Endothelial cell of umbilical vein (primary cell): ENCODE results near the gene SLC17A9. TPM values are rescaled to one million over a fixed set of nuclear protein-coding genes. Genes with fewer than 3 reads are reported as not detected.
"Not testable (repeated sequence)": the region's sequence is repeated elsewhere in the genome, so short reads cannot be mapped to it uniquely, and the experiment has no call there.

Experiments
- BruUV-seq: library from RNA; stranded (reverse); fragments of 400-500 nt; replicated peaks from 2 replicates; lab custom pipeline; 2021; lab: Mats Ljungman, UMichigan
- CTCF ChIA-PET: fragments of 300-600, 350-600 bp; sonication (Branson Sonifier 250); formaldehyde crosslinking; loops from one replicate; lab custom pipeline; 2021; ENCODE audit warnings: antibody characterized with exemption, inconsistent platforms; lab: Charles Lee
- POLR2A ChIA-PET: fragments of 300-600, 350-600 bp; sonication (Branson Sonifier 250); formaldehyde crosslinking; loops from one replicate; lab custom pipeline; 2021; ENCODE audit warnings: antibody characterized with exemption, inconsistent platforms; lab: Charles Lee
- DNase-seq: peaks from one replicate; pipeline ENCODE4 v3.0.0-alpha.2; 2011; ENCODE audit warnings: low read depth, low spot score
- FAIRE-seq: peaks from 2 replicates; lab custom pipeline; 2011; peaks lifted over from hg19 to GRCh38; lab: Jason Lieb, UNC
- H2AFZ ChIP-seq: 2 replicates; pipeline ENCODE4 v1.6.0; 2012; ENCODE audit warnings: low read depth, low read length, control low read depth, inconsistent platforms
- H3K27ac ChIP-seq: 2 replicates; pipeline ENCODE4 v1.5.1; 2011; ENCODE audit warnings: low read depth, mild to moderate bottlenecking, control low read depth, low read length, moderate library complexity; ENCODE audit not compliant: insufficient read depth
- H3K27me3 ChIP-seq, 2 experiments: 2 replicates each; pipeline versions ENCODE4 v1.6.0 to v1.6.1; 2011; ENCODE audit warnings: low read length in 2 of 2, mixed read lengths in 1 of 2; ENCODE audit not compliant: control insufficient read depth in 2 of 2, insufficient read depth in 2 of 2
- H3K36me3 ChIP-seq, 2 experiments: 2 replicates in 1 of 2; 3 replicates in 1 of 2; pipeline ENCODE4 v1.5.1; 2011; ENCODE audit warnings: low read length in 2 of 2, mild to moderate bottlenecking in 1 of 2, moderate library complexity in 1 of 2; ENCODE audit not compliant: control insufficient read depth in 2 of 2, insufficient read depth in 2 of 2; ENCODE audit errors: extremely low read depth in 1 of 2
- H3K4me1 ChIP-seq: 3 replicates; pipeline ENCODE4 v1.5.1; 2011; ENCODE audit warnings: mild to moderate bottlenecking, low read length; ENCODE audit not compliant: control insufficient read depth, insufficient read depth; ENCODE audit errors: extremely low read depth
- H3K4me2 ChIP-seq: 2 replicates; pipeline ENCODE4 v1.6.1; 2011; ENCODE audit warnings: low read length, control low read depth, mixed read lengths; ENCODE audit not compliant: insufficient read depth
- H3K4me3 ChIP-seq, 3 experiments: fragments of 200-600 bp in 1 of 3; sonication (generic), shearing (Covaris generic) in 1 of 3; replicated peaks in 1 of 3; 2 replicates each; pipeline ENCODE4 v1.5.1; 2011 to 2016; ENCODE audit warnings: control low read depth in 3 of 3, low read length in 3 of 3, mild to moderate bottlenecking in 2 of 3, inconsistent platforms in 1 of 3, low read depth in 1 of 3, moderate library complexity in 1 of 3; ENCODE audit not compliant: insufficient read depth in 1 of 3
- H3K79me2 ChIP-seq: 2 replicates; pipeline ENCODE4 v1.6.0; 2012; ENCODE audit warnings: low read length, inconsistent platforms; ENCODE audit not compliant: control insufficient read depth, insufficient read depth
- H3K9ac ChIP-seq: replicated peaks from 2 replicates; pipeline ENCODE3; 2011; ENCODE audit warnings: low read length, control low read depth; ENCODE audit not compliant: insufficient read depth; ENCODE audit errors: extremely low read depth
- H3K9me1 ChIP-seq: replicated peaks from 3 replicates; pipeline ENCODE4 v1.6.0; 2011; ENCODE audit warnings: mild to moderate bottlenecking, low read length; ENCODE audit not compliant: control insufficient read depth, insufficient read depth; ENCODE audit errors: extremely low read depth
- H3K9me3 ChIP-seq: replicated peaks from 2 replicates; pipeline ENCODE4 v1.5.1; 2012; ENCODE audit warnings: low read length, inconsistent platforms; ENCODE audit not compliant: control insufficient read depth, insufficient read depth
- H4K20me1 ChIP-seq: replicated peaks from 2 replicates; pipeline ENCODE3; 2011; ENCODE audit warnings: mild to moderate bottlenecking, low read length; ENCODE audit not compliant: control insufficient read depth, insufficient read depth; ENCODE audit errors: extremely low read depth
- EZH2 ChIP-seq: IDR thresholded peaks from 2 replicates; pipeline ENCODE4 v1.6.1; 2012; ENCODE audit warnings: borderline replicate concordance, low read depth, mild to moderate bottlenecking, moderate library complexity, low read length, inconsistent platforms; ENCODE audit not compliant: severe bottlenecking
- FOS ChIP-seq: IDR thresholded peaks from 2 replicates; pipeline ENCODE4 v1.6.1; 2011; ENCODE audit warnings: mild to moderate bottlenecking, low read length, moderate library complexity, borderline replicate concordance; ENCODE audit not compliant: insufficient read depth
- GATA2 ChIP-seq: IDR thresholded peaks from 2 replicates; pipeline ENCODE4 v1.7.0; 2011; ENCODE audit warnings: low read depth, mild to moderate bottlenecking, moderate library complexity, mixed read lengths, low read length; ENCODE audit not compliant: insufficient read length, insufficient read depth
- JUN ChIP-seq: IDR thresholded peaks from 2 replicates; pipeline ENCODE4 v1.6.1; 2011; ENCODE audit warnings: borderline replicate concordance, low read depth; ENCODE audit not compliant: insufficient read length, insufficient read depth
- MAX ChIP-seq: IDR thresholded peaks from 2 replicates; pipeline ENCODE4 v1.6.1; 2011; ENCODE audit not compliant: insufficient read depth, insufficient read length
- MYC ChIP-seq: IDR thresholded peaks from one replicate; pipeline ENCODE4 v1.6.1; 2011; ENCODE audit warnings: mild to moderate bottlenecking, low read depth, low read length
- POLR2A ChIP-seq: IDR thresholded peaks from 2 replicates; pipeline ENCODE4 v1.6.1; 2012; ENCODE audit warnings: low read depth, mild to moderate bottlenecking, control low read depth, low read length
- POLR2AphosphoS5 ChIP-seq: IDR thresholded peaks from 2 replicates; pipeline ENCODE4 v1.6.1; 2012; ENCODE audit warnings: low read depth, mild to moderate bottlenecking, control low read depth, low read length, moderate library complexity; ENCODE audit not compliant: insufficient read depth
- dilution Hi-C: fragments of 300-500 bp; cut with MboI; formaldehyde crosslinking; loops from one replicate; pipeline ENCODE4 v1.15.0; 2019; ENCODE audit warnings: low sequenced_read_pairs; ENCODE audit not compliant: extremely low pct_ligation_motif_present
- intact Hi-C: fragments of 100-400 bp; cut with micrococcal nuclease; formaldehyde crosslinking; loops from one replicate; pipeline ENCODE4 v1.10.0; 2022
- polyA plus RNA-seq, 4 experiments: library from polyadenylated mRNA; depleted of rRNA in 3 of 4; stranded (reverse) in 3 of 4; unstranded in 1 of 4; fragments of >200 nt; gene quantifications; 2 replicates each; pipeline versions ENCODE4 v1.2.1 to v1.2.3, GENCODE V29; 2011 to 2012; ENCODE audit warnings: missing spikeins in 1 of 4
- total RNA-seq: library from RNA; stranded (reverse); gene quantifications from 2 replicates; pipeline ENCODE4 v1.2.3, GENCODE V29; 2021

SLC17A9 gene
- total and polyA plus RNA-seq, 2 donors (not counting 3 experiments of a cell fraction or from before 2014, with no cell fraction given): 38.2 to 44.5 TPM

- H2AFZ ChIP-seq, BruUV-seq, H3K9ac ChIP-seq, H3K4me3 ChIP-seq, H3K9me1 ChIP-seq, POLR2A ChIA-PET, intact Hi-C loops, H3K27me3 ChIP-seq, H3K36me3 ChIP-seq, dilution Hi-C loops, H3K9me3 ChIP-seq: not testable (repeated sequence)
- CTCF ChIA-PET: interaction anchor here (1.1 kb wide), 1 partner anchor 29 kb away, joined by 3 read pairs; no protein-coding TSS in a partner anchor
- DNase-seq (peak; percentile 67), FAIRE-seq (peak; percentile 75)
- Histone ChIP-seq H4K20me1 (peaks cover 20% of the 10 kb centered on the region), H3K4me1 (peaks cover 41% of the 10 kb centered on the region), H3K4me2 (peak overlapping the region; percentile 84), H3K79me2 (peaks cover 96% of the 10 kb centered on the region), H3K27ac (peak overlapping the region; percentile 40)
- peak; percentile 31 for TF ChIP-seq JUN
Observed at GRCh38 chr20:62923059-62923668, 29.3 kb upstream of the SLC17A9 start.

GRCh38 chr20:62923669-62924441, 28.7 kb upstream of the SLC17A9 start:
- BruUV-seq: no TSS peak
- dilution Hi-C loops: no loop called here
- peaks cover 15% of the 10 kb centered on the region for H4K20me1 ChIP-seq
- peaks cover 96% of the 10 kb centered on the region for H3K79me2 ChIP-seq
- no peaks in the 10 kb centered on the region for H3K9me3 ChIP-seq
- H3K36me3 ChIP-seq: no peaks in the 10 kb centered on the region
- DNase-seq: no peak
- peak overlapping the region; percentile 84 for H3K4me2 ChIP-seq
- FAIRE-seq: no peak
- peak overlapping the region; percentile 40 for H3K27ac ChIP-seq
- H3K9ac ChIP-seq: no peak overlapping the region
- ChIA-PET CTCF (interaction anchor here (0.9 to 1.5 kb wide), 3 partner anchors 12 to 48 kb away, joined by 3 to 4 read pairs (median 3); no protein-coding TSS in a partner anchor), POLR2A (no interaction called here)
- TF ChIP-seq JUN: no peak
- TF ChIP-seq MAX: no peak
- TF ChIP-seq MYC: no peak
- TF ChIP-seq FOS: no peak
- TF ChIP-seq POLR2AphosphoS5: no peak
- TF ChIP-seq GATA2: no peak
- no peak for TF ChIP-seq EZH2
- TF ChIP-seq POLR2A: no peak
- H3K27me3 ChIP-seq: no peaks in the 10 kb centered on the region
- intact Hi-C loops: no loop called here
- no peaks in the 10 kb centered on the region for H3K9me1 ChIP-seq
- H3K4me3 ChIP-seq: peak overlapping the region in 1 of 3 experiments; percentile 74
- peaks cover 48% of the 10 kb centered on the region for H3K4me1 ChIP-seq
- no peak overlapping the region for H2AFZ ChIP-seq
